Peyer's patch (tissue), 4 donors: Measurements from ENCODE around the gene NFS1.

Experiments used
- CTCF ChIP-seq, 6 experiments: fragments of 450-650 bp in 4 of 6; fragments of 200-600 bp in 2 of 6; sonication (generic) in 1 of 6; IDR thresholded peaks; one replicate each; pipeline ENCODE4 v1.5.1; 2017 to 2019; ENCODE audit warnings: antibody characterized with exemption in 6 of 6, mild to moderate bottlenecking in 3 of 6, moderate library complexity in 1 of 6
- POLR2A ChIP-seq, 2 donors: fragments of 450-650 bp; IDR thresholded peaks; one replicate each; pipeline ENCODE4 v1.5.1; 2017; ENCODE audit warnings: antibody characterized with exemption in 2 of 2, mild to moderate bottlenecking in 2 of 2, moderate library complexity in 2 of 2

GRCh38 chr20:35738410-35739179 is 39.4 kb upstream of the NFS1 start:
- no peak for TF ChIP-seq CTCF (IDR thresholded peaks at IDR 0.05)
- no peak for TF ChIP-seq POLR2A (IDR thresholded peaks at IDR 0.05)
